ENCODE results near the gene HSPA2. TPM values are rescaled to one million over a fixed set of nuclear protein-coding genes. Genes with fewer than 3 reads are reported as not detected.

Gene HSPA2
- polyA plus RNA-seq, 1 of the 3 experiments (the other 2 are of a cell fraction): 20.8 TPM

DNA sequence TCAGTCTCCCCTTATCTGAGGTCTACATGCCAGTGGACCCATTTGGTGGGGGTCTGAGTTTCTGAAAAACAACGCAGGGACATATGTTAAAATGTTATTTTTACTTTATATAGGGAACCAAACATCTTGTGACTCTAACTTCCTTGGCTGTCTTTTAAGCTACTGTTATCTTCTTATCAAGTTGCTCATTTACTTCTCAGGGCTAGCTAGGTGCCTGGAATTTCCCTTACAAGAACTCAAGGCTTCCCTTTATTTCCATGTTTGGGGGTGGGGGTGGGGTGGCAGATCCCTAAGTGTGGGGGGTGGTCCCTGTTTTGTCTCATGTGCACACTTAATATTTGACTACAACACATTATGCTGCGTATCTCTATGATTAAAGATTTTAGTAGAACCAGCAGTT lies 40.8 kb downstream of the HSPA2 start:
- H3K27me3 ChIP-seq (ENCODE audit: insufficient read depth): no peaks in the 10 kb centered on the region
- H2AFZ ChIP-seq (ENCODE audit: low read depth): no peak overlapping the region
- H3K4me1 ChIP-seq (ENCODE audit: control insufficient read depth in 1 of 2, insufficient read depth in 2 of 2, low read depth in 1 of 2, low read length in 1 of 2): no peaks in the 10 kb centered on the region
- H3K9ac ChIP-seq: no peak overlapping the region
- 94% methylated on average over 2 of the region's 2 CpGs for WGBS (ENCODE audit: low lambda C conversion rate)
- no peaks in the 10 kb centered on the region for H3K9me3 ChIP-seq
- no peak for DNase-seq
- no peaks in the 10 kb centered on the region for H3K36me3 ChIP-seq (replicated peaks in 1 of 2; ENCODE audit: control insufficient read depth in 1 of 2, insufficient read depth in 2 of 2, low read length in 1 of 2)
- ChIA-PET POLR2A (no interaction called here), CTCF (interaction anchor here (0.7 kb wide), 1 partner anchor 278 kb away, joined by 3 read pairs; no protein-coding TSS in a partner anchor)
- H3K9me2 ChIP-seq: no peaks in the 10 kb centered on the region
- H4K20me1 ChIP-seq (ENCODE audit: insufficient read depth): no peaks in the 10 kb centered on the region
- no peaks in the 10 kb centered on the region for H3K79me2 ChIP-seq (ENCODE audit: insufficient read depth)
- no peak overlapping the region for H3K27ac ChIP-seq (ENCODE audit: low read depth in 2 of 2, low read length in 1 of 2)
- no peak overlapping the region for H3K4me3 ChIP-seq (ENCODE audit: low read depth in 2 of 2, low read length in 1 of 2)
- no peak for TF ChIP-seq TAF1 (IDR thresholded peaks at IDR 0.05; ENCODE audit: borderline replicate concordance, low read depth, low read length)
- TF ChIP-seq RCOR1 (IDR thresholded peaks at IDR 0.05; ENCODE audit: low read length): no peak
- TF ChIP-seq RAD21 (IDR thresholded peaks at IDR 0.05; ENCODE audit: low read length): no peak
- no peak for TF ChIP-seq SMC3 (IDR thresholded peaks at IDR 0.05; ENCODE audit: low read depth, low read length)
- TF ChIP-seq, protein P1, sequence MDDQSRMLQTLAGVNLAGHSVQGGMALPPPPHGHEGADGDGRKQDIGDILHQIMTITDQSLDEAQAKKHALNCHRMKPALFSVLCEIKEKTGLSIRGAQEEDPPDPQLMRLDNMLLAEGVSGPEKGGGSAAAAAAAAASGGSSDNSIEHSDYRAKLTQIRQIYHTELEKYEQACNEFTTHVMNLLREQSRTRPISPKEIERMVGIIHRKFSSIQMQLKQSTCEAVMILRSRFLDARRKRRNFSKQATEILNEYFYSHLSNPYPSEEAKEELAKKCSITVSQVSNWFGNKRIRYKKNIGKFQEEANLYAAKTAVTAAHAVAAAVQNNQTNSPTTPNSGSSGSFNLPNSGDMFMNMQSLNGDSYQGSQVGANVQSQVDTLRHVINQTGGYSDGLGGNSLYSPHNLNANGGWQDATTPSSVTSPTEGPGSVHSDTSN (IDR thresholded peaks at IDR 0.05): no peak
- no peak for TF ChIP-seq REST (IDR thresholded peaks at IDR 0.05; ENCODE audit: low read depth, low read length)
- TF ChIP-seq GATA2 (CRISPR knock-in tag; IDR thresholded peaks at IDR 0.05): no peak
- no peak for TF ChIP-seq NRF1 (IDR thresholded peaks at IDR 0.05; ENCODE audit: low read depth, low read length)
- TF ChIP-seq GABPA (IDR thresholded peaks at IDR 0.05; ENCODE audit: low read depth): no peak
- TF ChIP-seq NFIC (IDR thresholded peaks at IDR 0.05; ENCODE audit: borderline replicate concordance): no peak
- TF ChIP-seq, protein P2, sequence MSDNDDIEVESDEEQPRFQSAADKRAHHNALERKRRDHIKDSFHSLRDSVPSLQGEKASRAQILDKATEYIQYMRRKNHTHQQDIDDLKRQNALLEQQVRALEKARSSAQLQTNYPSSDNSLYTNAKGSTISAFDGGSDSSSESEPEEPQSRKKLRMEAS (IDR thresholded peaks at IDR 0.05; ENCODE audit: low read depth): no peak
- no peak for TF ChIP-seq FOXM1 (IDR thresholded peaks at IDR 0.05; ENCODE audit: low read depth)
- H3F3A ChIP-seq (replicated peaks; ENCODE audit: insufficient read depth): no peaks in the 10 kb centered on the region
- H3K4me2 ChIP-seq: no peak overlapping the region

GRCh38 chr14:64581817-64582216 lies 41.3 kb downstream of the HSPA2 start:
- Histone ChIP-seq H3K4me3 (ENCODE audit: low read depth in 2 of 2, low read length in 1 of 2) (no peak overlapping the region), H3K9me3 (no peaks in the 10 kb centered on the region), H3K27me3 (ENCODE audit: insufficient read depth) (no peaks in the 10 kb centered on the region), H3F3A (replicated peaks; ENCODE audit: insufficient read depth) (no peaks in the 10 kb centered on the region), H3K79me2 (ENCODE audit: insufficient read depth) (no peaks in the 10 kb centered on the region), H3K9ac (no peak overlapping the region), H2AFZ (ENCODE audit: low read depth) (no peak overlapping the region), H3K9me2 (no peaks in the 10 kb centered on the region), H3K27ac (ENCODE audit: low read depth in 2 of 2, low read length in 1 of 2) (no peak overlapping the region), H4K20me1 (ENCODE audit: insufficient read depth) (no peaks in the 10 kb centered on the region), H3K4me2 (no peak overlapping the region), H3K4me1 (ENCODE audit: control insufficient read depth in 1 of 2, insufficient read depth in 2 of 2, low read depth in 1 of 2, low read length in 1 of 2) (no peaks in the 10 kb centered on the region), H3K36me3 (replicated peaks in 1 of 2; ENCODE audit: control insufficient read depth in 1 of 2, insufficient read depth in 2 of 2, low read length in 1 of 2) (no peaks in the 10 kb centered on the region)
- TF ChIP-seq POLR2AphosphoS5 (IDR thresholded peaks at IDR 0.05; ENCODE audit: low read depth, low read length) (no peak), RXRA (IDR thresholded peaks at IDR 0.05; ENCODE audit: borderline replicate concordance, low read depth) (no peak), GATA2 (CRISPR knock-in tag; IDR thresholded peaks at IDR 0.05) (no peak), RFX5 (IDR thresholded peaks at IDR 0.05; ENCODE audit: low read length) (no peak)
- TF ChIP-seq, protein P2 (IDR thresholded peaks at IDR 0.05; ENCODE audit: low read depth): no peak
- POLR2A ChIA-PET: no interaction called here
- no peak for DNase-seq
- CTCF ChIA-PET: no interaction called here
- WGBS (ENCODE audit: low lambda C conversion rate): 63% methylated on average over 5 of the region's 5 CpGs
